GM12891 (cell line): ENCODE data around the gene CHRND.
"Not testable (repeated sequence)": the region's sequence is repeated elsewhere in the genome, so short reads cannot be mapped to it uniquely, and the experiment has no call there.

Experiments used
- POLR2A ChIP-seq: IDR thresholded peaks from 2 replicates; pipeline ENCODE4 v1.6.1; 2011; ENCODE audit warnings: low read depth, low read length, control low read depth
- POLR2AphosphoS5 ChIP-seq: IDR thresholded peaks from 2 replicates; pipeline ENCODE4 v1.6.1; 2011; ENCODE audit warnings: low read depth, low read length, control low read depth
- POU2F2 ChIP-seq: IDR thresholded peaks from 2 replicates; pipeline ENCODE4 v1.6.1; 2011; ENCODE audit warnings: low read depth, mild to moderate bottlenecking, control low read depth, low read length, moderate library complexity
- SPI1 ChIP-seq: IDR thresholded peaks from 2 replicates; pipeline ENCODE4 v1.6.1; 2011; ENCODE audit warnings: low read depth, low read length, control low read depth
- TAF1 ChIP-seq: IDR thresholded peaks from 2 replicates; pipeline ENCODE4 v1.6.1; 2011; ENCODE audit warnings: low read depth, low read length, control low read depth

DNA sequence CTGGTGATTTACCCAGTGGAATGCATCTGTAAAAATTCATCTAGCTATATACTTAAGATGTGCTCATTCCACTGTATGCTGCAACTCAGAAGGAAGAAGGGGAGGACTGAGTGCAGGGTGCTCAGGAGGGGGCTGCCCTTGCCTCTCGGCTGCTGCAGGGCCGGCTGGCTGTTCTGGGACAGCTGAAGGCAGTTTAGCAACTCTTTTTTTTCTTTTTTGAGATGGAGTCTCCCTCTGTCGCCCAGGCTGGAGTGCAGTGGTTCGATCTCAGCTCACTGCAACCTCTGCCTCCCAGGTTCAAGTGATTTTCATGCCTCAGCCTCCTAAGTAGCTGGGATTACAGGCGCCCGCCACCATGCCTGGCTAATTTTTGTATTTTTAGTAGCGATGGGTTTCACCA is 6.9 kb downstream of the CHRND start:
- not testable (repeated sequence) for TF ChIP-seq POLR2AphosphoS5, POLR2A, TAF1, POU2F2, SPI1
